Mesendoderm (in vitro differentiated cells): ENCODE results near the gene LCP2.

Source experiments
- DNase-seq: peaks from one replicate; pipeline ENCODE4 v3.0.0; 2013
- H2AK5ac ChIP-seq: 2 replicates; pipeline ENCODE4 v1.6.1; 2013; ENCODE audit warnings: low read length, inconsistent platforms
- H2BK120ac ChIP-seq: 2 replicates; pipeline ENCODE4 v1.6.1; 2013; ENCODE audit warnings: low read depth, mild to moderate bottlenecking, low read length, moderate library complexity, mixed read lengths
- H2BK15ac ChIP-seq: replicated peaks from 2 replicates; pipeline ENCODE4 v1.6.1; 2013; ENCODE audit warnings: low read depth, mild to moderate bottlenecking, moderate library complexity
- H2BK5ac ChIP-seq: 2 replicates; pipeline ENCODE4 v1.6.1; 2013; ENCODE audit warnings: low read length, inconsistent platforms
- H3K18ac ChIP-seq: 2 replicates; pipeline ENCODE4 v1.6.1; 2013; ENCODE audit warnings: mild to moderate bottlenecking, low read length, mixed read lengths
- H3K23ac ChIP-seq: one replicate; pipeline ENCODE4 v1.6.1; 2013; ENCODE audit warnings: low read length
- H3K27ac ChIP-seq: 2 replicates; pipeline ENCODE4 v1.5.1; 2013; ENCODE audit warnings: low read depth, mild to moderate bottlenecking, inconsistent platforms, low read length, moderate library complexity
- H3K27me3 ChIP-seq: 2 replicates; pipeline ENCODE4 v1.6.1; 2013; ENCODE audit warnings: low read length, control low read depth, mild to moderate bottlenecking, inconsistent platforms; ENCODE audit not compliant: insufficient read depth, poor library complexity
- H3K36me3 ChIP-seq: 2 replicates; pipeline ENCODE4 v1.6.1; 2013; ENCODE audit warnings: low read length, inconsistent platforms; ENCODE audit not compliant: control insufficient read depth, insufficient read depth
- H3K4ac ChIP-seq: one replicate; pipeline ENCODE4 v1.6.1; 2013; ENCODE audit warnings: low read depth, mild to moderate bottlenecking, low read length, moderate library complexity
- H3K4me1 ChIP-seq: 2 replicates; pipeline ENCODE4 v1.6.1; 2013; ENCODE audit warnings: low read depth, low read length, inconsistent platforms; ENCODE audit not compliant: control insufficient read depth
- H3K4me2 ChIP-seq: 2 replicates; pipeline ENCODE4 v1.6.1; 2013; ENCODE audit warnings: low read length
- H3K4me3 ChIP-seq: 2 replicates; pipeline ENCODE4 v1.5.1; 2013; ENCODE audit warnings: mild to moderate bottlenecking, low read length
- H3K56ac ChIP-seq: one replicate; pipeline ENCODE4 v1.6.1; 2013; ENCODE audit warnings: low read length
- H3K79me1 ChIP-seq: 2 replicates; pipeline ENCODE4 v1.6.1; 2013; ENCODE audit warnings: low read length, inconsistent platforms
- H3K79me2 ChIP-seq: 2 replicates; pipeline ENCODE4 v1.6.1; 2013; ENCODE audit warnings: mild to moderate bottlenecking, low read length; ENCODE audit not compliant: control insufficient read depth, insufficient read depth
- H3K9ac ChIP-seq: 2 replicates; pipeline ENCODE4 v1.6.1; 2013; ENCODE audit warnings: low read length, inconsistent platforms
- H4K5ac ChIP-seq: one replicate; pipeline ENCODE4 v1.6.1; 2013; ENCODE audit warnings: low read length
- H4K8ac ChIP-seq: one replicate; pipeline ENCODE4 v1.6.1; 2013; ENCODE audit warnings: low read depth, mild to moderate bottlenecking, control low read depth, low read length, moderate library complexity
- WGBS: extraction: QIAGEN DNeasy Blood & Tissue Kit; methylation state at CpG from one replicate; pipeline ENCODE4 v1.1.7; 2013; ENCODE audit warnings: low lambda C conversion rate, missing lambda C conversion rate; ENCODE audit not compliant: insufficient coverage; ENCODE audit errors: extremely low coverage; 5-methylcytosine and 5-hydroxymethylcytosine counted together

The LCP2 gene

DNA sequence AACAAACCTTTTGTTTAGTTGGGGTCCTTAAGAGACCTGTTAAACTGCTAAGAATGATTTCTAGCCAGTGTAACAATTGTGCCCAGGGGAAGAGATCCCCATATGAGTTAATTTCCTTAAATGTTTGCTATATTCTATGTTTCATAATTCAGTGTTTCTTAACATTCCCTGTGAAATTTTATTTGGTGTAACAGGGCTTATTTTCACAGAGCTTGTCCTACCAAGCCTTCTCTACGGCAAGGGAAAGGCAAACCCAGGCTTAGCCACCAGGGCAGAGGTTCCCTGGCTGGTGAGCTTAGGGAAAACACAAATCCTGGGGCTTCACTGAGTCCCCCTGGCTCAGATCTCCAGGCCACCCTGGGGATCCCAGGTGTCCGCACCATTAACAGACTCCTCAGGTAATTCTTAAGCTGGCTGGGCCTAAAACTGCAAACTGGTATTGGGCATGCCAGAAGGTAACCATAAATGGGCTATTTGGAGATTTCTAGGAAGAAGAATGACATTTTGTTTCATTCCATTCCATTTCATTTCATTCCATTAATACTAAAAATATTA is 17.0 kb upstream of the LCP2 start:
- Histone ChIP-seq H3K27me3 (no peaks in the 10 kb centered on the region), H2BK120ac (no peak overlapping the region), H3K4me2 (no peak overlapping the region), H3K4me3 (no peak overlapping the region), H3K56ac (no peak overlapping the region), H3K36me3 (no peaks in the 10 kb centered on the region), H3K79me2 (no peaks in the 10 kb centered on the region), H3K79me1 (no peaks in the 10 kb centered on the region), H3K27ac (no peak overlapping the region), H3K23ac (no peak overlapping the region), H2BK15ac (no peak overlapping the region), H4K5ac (no peak overlapping the region), H3K18ac (no peak overlapping the region), H3K9ac (no peak overlapping the region), H2AK5ac (no peak overlapping the region), H2BK5ac (no peak overlapping the region), H3K4me1 (no peaks in the 10 kb centered on the region), H4K8ac (no peak overlapping the region), H3K4ac (no peak overlapping the region)
- WGBS: no CpG with 5 or more reads among the region's 2 CpGs
- no peak for DNase-seq

DNA sequence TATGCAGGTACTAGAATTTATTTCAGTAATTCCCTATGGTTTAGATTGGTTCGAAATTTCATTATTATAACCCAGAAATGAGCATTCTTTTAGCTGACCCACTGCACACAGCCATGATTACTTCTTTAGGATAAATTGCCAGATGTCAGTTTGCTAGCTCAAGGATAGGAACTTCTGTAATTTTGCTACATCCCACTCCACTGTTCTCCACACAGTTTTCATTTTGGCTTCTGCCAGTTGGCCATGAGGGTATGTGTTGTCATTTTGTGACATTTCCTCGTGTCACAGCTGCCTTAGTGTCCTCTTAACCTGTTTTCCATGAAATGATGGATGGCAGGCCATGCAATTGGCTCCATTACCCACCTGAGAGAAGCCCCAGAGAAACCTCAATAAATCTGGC is 16.2 kb upstream of the LCP2 start:
- no peak overlapping the region for H2BK120ac ChIP-seq
- no peaks in the 10 kb centered on the region for H3K4me1 ChIP-seq
- H3K79me1 ChIP-seq: no peaks in the 10 kb centered on the region
- H2BK5ac ChIP-seq: no peak overlapping the region
- H3K18ac ChIP-seq: no peak overlapping the region
- no peak overlapping the region for H2BK15ac ChIP-seq
- DNase-seq: no peak
- WGBS: no CpG with 5 or more reads among the region's 2 CpGs
- H3K56ac ChIP-seq: no peak overlapping the region
- no peak overlapping the region for H3K23ac ChIP-seq
- no peak overlapping the region for H3K9ac ChIP-seq
- no peaks in the 10 kb centered on the region for H3K36me3 ChIP-seq
- no peak overlapping the region for H3K4me2 ChIP-seq
- no peak overlapping the region for H3K4me3 ChIP-seq
- H4K5ac ChIP-seq: no peak overlapping the region
- no peak overlapping the region for H4K8ac ChIP-seq
- no peak overlapping the region for H3K27ac ChIP-seq
- H3K4ac ChIP-seq: no peak overlapping the region
- no peak overlapping the region for H2AK5ac ChIP-seq
- H3K27me3 ChIP-seq: no peaks in the 10 kb centered on the region
- H3K79me2 ChIP-seq: no peaks in the 10 kb centered on the region

DNA sequence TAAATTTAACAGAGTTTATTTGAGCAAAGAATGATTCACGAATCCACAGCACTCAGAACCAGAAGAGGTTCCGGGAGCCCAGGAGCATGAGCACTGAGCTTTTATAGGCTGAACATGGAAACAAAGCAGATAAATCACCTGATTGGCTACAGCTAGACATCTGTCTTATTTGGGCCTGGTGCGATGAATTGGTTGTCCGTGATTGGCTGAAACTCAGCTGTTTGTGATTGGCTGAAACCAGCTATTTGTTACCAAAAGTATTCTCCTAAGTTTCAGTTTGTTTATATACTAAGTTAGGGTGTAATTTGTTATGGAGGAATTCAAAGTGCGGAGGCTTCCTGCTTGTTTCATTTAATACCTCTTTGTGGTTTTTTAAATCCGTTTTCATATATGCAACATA is 15.8 kb upstream of the LCP2 start:
- H3K79me2 ChIP-seq: no peaks in the 10 kb centered on the region
- no peak overlapping the region for H2BK15ac ChIP-seq
- H3K27me3 ChIP-seq: no peaks in the 10 kb centered on the region
- no peak overlapping the region for H2BK120ac ChIP-seq
- H3K4me3 ChIP-seq: no peak overlapping the region
- H2BK5ac ChIP-seq: no peak overlapping the region
- no peak for DNase-seq
- no peak overlapping the region for H4K5ac ChIP-seq
- H3K4me1 ChIP-seq: no peaks in the 10 kb centered on the region
- H3K18ac ChIP-seq: no peak overlapping the region
- no peak overlapping the region for H2AK5ac ChIP-seq
- no peak overlapping the region for H3K4ac ChIP-seq
- H3K9ac ChIP-seq: no peak overlapping the region
- H3K79me1 ChIP-seq: no peaks in the 10 kb centered on the region
- no peak overlapping the region for H3K4me2 ChIP-seq
- H4K8ac ChIP-seq: no peak overlapping the region
- H3K56ac ChIP-seq: no peak overlapping the region
- no CpG with 5 or more reads among the region's 6 CpGs for WGBS
- no peak overlapping the region for H3K27ac ChIP-seq
- H3K36me3 ChIP-seq: no peaks in the 10 kb centered on the region
- H3K23ac ChIP-seq: no peak overlapping the region

DNA sequence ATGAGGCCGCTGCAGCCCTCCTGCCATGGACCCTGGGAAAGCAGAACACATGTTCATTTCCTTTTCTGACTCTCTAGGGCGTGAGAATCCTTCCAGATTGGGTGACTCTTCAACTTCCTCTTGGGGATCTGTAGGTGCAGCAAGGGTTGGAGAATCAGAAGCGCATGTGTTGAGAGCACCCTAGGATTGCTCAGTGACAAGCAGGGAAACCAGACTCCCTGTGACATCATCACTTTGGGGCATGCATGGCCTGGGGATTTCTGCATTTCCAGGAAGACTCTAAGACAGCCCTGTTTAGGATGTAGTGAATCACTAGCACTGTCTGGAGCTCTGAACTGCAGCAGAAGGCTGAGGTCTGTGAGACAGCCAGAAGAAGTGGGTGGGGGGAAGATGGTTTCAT is 15.1 kb upstream of the LCP2 start:
- Histone ChIP-seq H2BK5ac (no peak overlapping the region), H3K4me2 (no peak overlapping the region), H2BK15ac (no peak overlapping the region), H3K4ac (no peak overlapping the region), H3K9ac (no peak overlapping the region), H3K18ac (no peak overlapping the region), H4K8ac (no peak overlapping the region), H3K23ac (no peak overlapping the region), H3K4me3 (no peak overlapping the region), H3K27ac (no peak overlapping the region), H3K4me1 (no peaks in the 10 kb centered on the region), H2BK120ac (no peak overlapping the region), H3K56ac (no peak overlapping the region), H4K5ac (no peak overlapping the region), H3K79me2 (no peaks in the 10 kb centered on the region), H2AK5ac (no peak overlapping the region), H3K79me1 (no peaks in the 10 kb centered on the region), H3K36me3 (no peaks in the 10 kb centered on the region), H3K27me3 (no peaks in the 10 kb centered on the region)
- no peak for DNase-seq
- WGBS: no CpG with 5 or more reads among the region's 3 CpGs

DNA sequence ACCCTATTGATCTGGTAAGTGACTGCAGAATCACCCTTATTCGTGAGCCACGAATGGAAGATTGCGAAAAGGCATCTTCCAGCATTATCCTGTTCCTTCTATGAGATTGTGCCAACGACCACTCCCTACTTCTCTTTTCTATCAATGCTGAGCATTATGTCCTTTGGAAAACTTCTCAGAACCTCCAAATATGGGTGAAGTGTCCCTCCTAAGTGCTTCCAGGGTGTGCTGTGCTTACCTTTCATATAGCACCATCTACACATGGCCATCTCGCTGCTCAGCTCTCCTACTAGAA is 14.7 kb upstream of the LCP2 start:
- no peaks in the 10 kb centered on the region for H3K27me3 ChIP-seq
- no peak overlapping the region for H3K27ac ChIP-seq
- no peaks in the 10 kb centered on the region for H3K79me2 ChIP-seq
- H2BK5ac ChIP-seq: no peak overlapping the region
- no peaks in the 10 kb centered on the region for H3K79me1 ChIP-seq
- no peak overlapping the region for H3K23ac ChIP-seq
- no peaks in the 10 kb centered on the region for H3K36me3 ChIP-seq
- H4K5ac ChIP-seq: no peak overlapping the region
- no peak overlapping the region for H3K56ac ChIP-seq
- H3K4me1 ChIP-seq: no peaks in the 10 kb centered on the region
- WGBS: no CpG with 5 or more reads among the region's 5 CpGs
- H4K8ac ChIP-seq: no peak overlapping the region
- DNase-seq: no peak
- H3K9ac ChIP-seq: no peak overlapping the region
- H3K4me3 ChIP-seq: no peak overlapping the region
- H2BK15ac ChIP-seq: no peak overlapping the region
- no peak overlapping the region for H3K4me2 ChIP-seq
- H2BK120ac ChIP-seq: no peak overlapping the region
- no peak overlapping the region for H3K18ac ChIP-seq
- no peak overlapping the region for H2AK5ac ChIP-seq
- no peak overlapping the region for H3K4ac ChIP-seq

DNA sequence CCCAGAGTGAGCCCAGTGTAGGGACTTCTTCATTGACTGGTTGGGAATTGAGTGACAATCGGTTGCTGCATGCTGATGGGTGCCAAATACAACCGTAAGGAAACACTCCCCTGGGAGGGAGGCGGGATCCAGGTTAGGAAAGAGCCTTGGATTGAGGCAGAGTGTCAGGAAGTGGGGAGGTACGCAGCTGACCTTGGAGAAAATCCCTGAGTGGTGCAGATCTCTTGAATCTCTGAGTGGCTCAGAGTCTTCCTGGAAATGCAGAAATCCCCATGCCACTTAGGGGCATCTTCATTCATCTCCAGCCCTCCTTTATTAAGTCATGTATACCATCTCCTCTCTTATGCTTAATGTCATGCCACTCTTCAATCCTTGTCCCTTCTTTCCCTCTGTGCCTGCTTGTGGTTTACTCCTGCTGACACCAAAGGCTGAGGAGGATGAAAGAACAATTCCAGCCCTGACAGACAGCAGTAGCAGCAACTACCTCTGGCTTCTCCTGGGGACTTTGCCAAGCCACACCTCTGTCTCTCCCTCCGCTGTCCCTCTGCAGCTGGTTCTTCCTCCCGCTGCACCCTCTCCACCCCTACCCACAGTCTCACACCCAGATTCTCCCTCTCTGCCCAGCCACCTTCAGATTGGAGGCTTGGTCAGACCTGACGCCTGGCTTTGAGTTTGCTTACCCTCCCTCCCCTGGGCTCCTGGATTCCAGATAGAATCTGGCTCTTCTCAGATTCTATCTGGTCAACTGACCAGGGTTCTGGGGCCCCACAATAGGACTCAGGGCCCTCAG is 14.1 kb upstream of the LCP2 start:
- Histone ChIP-seq H3K4me3 (no peak overlapping the region), H4K5ac (no peak overlapping the region), H3K56ac (no peak overlapping the region), H4K8ac (no peak overlapping the region), H2AK5ac (no peak overlapping the region), H2BK5ac (no peak overlapping the region), H3K23ac (no peak overlapping the region), H2BK15ac (no peak overlapping the region), H3K79me2 (no peaks in the 10 kb centered on the region), H3K18ac (no peak overlapping the region), H3K9ac (no peak overlapping the region), H3K27me3 (no peaks in the 10 kb centered on the region), H3K4me2 (no peak overlapping the region), H3K4ac (no peak overlapping the region), H3K36me3 (no peaks in the 10 kb centered on the region), H3K79me1 (no peaks in the 10 kb centered on the region), H3K27ac (no peak overlapping the region), H2BK120ac (no peak overlapping the region), H3K4me1 (no peaks in the 10 kb centered on the region)
- no CpG with 5 or more reads among the region's 7 CpGs for WGBS
- DNase-seq: no peak
